ENCODE data around the gene CNNM4.

DNA sequence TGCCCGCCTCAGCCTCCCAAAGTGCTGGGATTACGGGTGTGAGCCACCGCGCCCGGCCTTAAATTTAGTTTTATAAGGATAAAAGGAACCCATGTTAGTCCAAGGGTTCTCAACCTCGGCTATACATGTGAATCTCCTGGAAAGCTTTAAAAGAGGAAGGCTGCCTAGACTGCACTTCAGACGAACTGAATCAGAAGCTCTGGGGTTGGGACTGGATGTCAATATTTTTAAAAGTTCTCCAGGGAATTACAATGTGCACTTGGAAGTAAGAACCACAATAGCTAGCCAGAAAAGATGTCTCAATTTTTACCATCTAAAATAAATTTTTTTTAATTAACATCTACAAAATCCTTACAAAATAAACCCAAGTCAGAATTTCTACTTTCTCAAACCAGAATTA is 31.0 kb upstream of the CNNM4 start:
- TF ChIP-seq, protein P1, sequence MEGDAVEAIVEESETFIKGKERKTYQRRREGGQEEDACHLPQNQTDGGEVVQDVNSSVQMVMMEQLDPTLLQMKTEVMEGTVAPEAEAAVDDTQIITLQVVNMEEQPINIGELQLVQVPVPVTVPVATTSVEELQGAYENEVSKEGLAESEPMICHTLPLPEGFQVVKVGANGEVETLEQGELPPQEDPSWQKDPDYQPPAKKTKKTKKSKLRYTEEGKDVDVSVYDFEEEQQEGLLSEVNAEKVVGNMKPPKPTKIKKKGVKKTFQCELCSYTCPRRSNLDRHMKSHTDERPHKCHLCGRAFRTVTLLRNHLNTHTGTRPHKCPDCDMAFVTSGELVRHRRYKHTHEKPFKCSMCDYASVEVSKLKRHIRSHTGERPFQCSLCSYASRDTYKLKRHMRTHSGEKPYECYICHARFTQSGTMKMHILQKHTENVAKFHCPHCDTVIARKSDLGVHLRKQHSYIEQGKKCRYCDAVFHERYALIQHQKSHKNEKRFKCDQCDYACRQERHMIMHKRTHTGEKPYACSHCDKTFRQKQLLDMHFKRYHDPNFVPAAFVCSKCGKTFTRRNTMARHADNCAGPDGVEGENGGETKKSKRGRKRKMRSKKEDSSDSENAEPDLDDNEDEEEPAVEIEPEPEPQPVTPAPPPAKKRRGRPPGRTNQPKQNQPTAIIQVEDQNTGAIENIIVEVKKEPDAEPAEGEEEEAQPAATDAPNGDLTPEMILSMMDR (IDR thresholded peaks at IDR 0.05; ENCODE audit: insufficient read depth, low read depth, low read length) = no peak
- TF ChIP-seq EZH2 (IDR thresholded peaks at IDR 0.05; ENCODE audit: insufficient read depth, low read length) = no peak
